Right renal pelvis (tissue), 4 donors: ENCODE results near the gene STOML1. TPM values are rescaled to one million over a fixed set of nuclear protein-coding genes. Genes with fewer than 3 reads are reported as not detected.
"Not testable (repeated sequence)": the region's sequence is repeated elsewhere in the genome, so short reads cannot be mapped to it uniquely, and the experiment has no call there.

Experiments used
- DNase-seq, 4 donors: peaks; one replicate each; pipeline ENCODE4 v3.0.0-alpha.2; 2013; ENCODE audit warnings: low read depth in 4 of 4, low spot score in 3 of 4, missing footprints in 1 of 4
- polyA plus RNA-seq, 4 donors: library from polyadenylated mRNA; unstranded; fragments of 120-200 nt; gene quantifications; one replicate each; pipeline ENCODE4 v1.2.1, GENCODE V29; 2013; ENCODE audit not compliant: insufficient read length in 4 of 4

STOML1 gene
- polyA plus RNA-seq, 4 donors = 8.9 to 16.8 (median 11.5) TPM

GRCh38 chr15:73949496-73949895, 42.6 kb downstream of the STOML1 start:
- no peak for DNase-seq

GRCh38 chr15:73948982-73949381, 43.1 kb downstream of the STOML1 start:
- DNase-seq = no peak

GRCh38 chr15:73948396-73948795, 43.7 kb downstream of the STOML1 start:
- DNase-seq = no peak

DNA sequence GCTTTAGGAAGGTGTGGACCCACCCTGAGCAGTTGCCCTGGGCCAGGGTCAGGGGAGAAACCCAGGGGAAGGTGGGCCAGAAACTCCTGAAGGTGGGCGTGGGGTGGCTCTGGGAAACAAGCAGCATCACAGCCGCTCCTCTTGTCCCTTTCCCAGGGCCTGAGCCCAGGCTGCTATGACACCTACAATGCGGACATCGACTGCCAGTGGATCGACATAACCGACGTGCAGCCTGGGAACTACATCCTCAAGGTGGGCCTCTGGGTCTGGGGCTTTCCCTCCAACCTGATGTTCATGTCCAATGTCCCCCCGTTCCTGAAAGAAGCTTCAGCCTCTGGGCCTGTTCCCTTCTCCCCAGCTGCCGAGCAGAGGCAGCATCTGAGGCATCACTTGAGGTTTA, 44.4 kb downstream of the STOML1 start:
- no peak for DNase-seq

DNA sequence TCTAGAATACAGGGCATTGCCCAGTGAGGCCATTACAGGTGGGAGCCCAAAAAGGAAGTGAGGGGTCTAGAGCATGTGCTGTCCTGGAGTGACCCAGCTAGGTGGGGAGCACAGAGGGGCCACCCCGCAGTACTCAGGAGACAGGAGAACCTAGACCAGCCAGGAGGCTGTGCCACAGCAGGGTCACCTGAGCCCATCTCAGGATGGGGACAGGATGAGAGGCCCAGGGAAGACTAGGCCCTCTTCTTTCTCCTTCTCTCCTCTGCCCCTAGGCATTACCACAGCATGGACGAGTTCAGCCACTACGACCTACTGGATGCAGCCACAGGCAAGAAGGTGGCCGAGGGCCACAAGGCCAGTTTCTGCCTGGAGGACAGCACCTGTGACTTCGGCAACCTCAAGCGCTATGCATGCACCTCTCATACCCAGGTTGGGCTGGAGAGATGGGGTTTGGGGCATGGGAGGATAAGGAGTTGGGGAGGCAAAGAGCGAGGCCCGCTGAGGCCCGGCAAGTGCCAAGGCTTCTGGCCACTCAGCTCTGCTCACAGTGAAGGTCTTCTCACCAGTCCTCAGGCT, 45.2 kb downstream of the STOML1 start:
- no peak for DNase-seq

GRCh38 chr15:73946046-73946721, 45.9 kb downstream of the STOML1 start:
- DNase-seq = no peak

GRCh38 chr15:73945130-73945508, 47.0 kb downstream of the STOML1 start:
- DNase-seq = no peak

GRCh38 chr15:73944161-73945129, 47.6 kb downstream of the STOML1 start:
- no peak for DNase-seq

DNA sequence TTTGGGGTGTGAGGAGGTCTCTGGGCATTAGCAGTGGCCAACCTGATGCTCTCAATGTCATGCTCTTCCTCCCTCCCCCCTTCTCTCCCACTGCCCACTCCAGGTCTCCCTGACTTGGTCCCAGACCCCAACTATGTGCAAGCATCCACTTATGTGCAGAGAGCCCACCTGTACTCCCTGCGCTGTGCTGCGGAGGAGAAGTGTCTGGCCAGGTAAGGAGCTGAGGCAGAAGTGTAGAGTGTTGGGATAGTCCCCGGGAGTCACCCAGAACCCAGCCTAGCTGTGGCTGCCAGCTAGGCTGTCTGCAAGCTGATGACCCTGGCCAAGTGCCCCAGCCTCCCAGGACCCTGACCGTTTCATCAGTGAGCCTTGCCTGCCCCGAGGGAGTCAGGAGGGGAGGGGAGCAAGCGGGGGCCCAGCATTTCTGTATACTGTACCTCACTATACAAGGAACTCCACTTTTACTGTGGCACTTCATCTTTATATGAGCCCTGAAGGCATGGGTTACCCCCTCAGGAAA, 49.3 kb downstream of the STOML1 start:
- no peak for DNase-seq

DNA sequence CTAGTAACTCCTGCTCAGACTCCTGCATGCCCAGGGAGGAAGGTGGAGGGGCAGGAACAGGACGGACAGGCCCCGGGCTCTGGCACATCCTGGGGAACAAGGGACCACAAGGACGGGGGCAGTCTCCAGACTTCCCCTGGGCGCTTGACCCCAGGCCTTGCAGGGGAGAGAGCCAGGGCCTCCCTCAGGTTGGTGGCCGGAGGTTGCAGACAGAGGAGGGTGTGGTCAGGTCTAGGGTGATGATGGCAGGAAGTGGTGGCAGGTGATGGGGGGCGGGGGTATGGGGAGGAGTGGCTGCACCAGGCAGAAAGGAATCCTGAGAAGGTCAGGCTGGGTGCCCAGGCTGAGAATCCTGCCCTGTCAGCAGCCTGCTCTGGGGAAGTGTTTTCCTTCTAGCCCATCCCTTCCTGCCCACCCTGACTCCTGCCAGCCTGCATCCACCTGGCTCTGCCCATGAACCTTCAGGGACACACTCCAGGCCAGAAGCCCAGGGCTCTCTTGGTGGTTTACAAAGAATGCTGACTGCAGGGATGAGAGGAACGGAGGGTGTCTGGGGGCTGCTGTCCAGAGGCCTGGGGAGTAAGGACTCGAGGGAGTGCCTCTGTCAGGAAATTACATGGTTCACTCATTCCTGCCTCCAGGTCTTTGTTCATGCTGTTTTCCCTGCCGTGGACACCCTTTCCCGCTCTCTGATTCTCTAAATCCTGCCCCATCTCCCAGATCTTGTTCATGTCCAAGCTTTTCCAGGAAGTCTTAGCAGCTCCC, 50.0 kb downstream of the STOML1 start:
- no peak for DNase-seq

GRCh38 chr15:73941449-73941848, 50.6 kb downstream of the STOML1 start:
- no peak for DNase-seq

- DNase-seq = no peak
Observed at GRCh38 chr15:73941044-73941443, 51.1 kb downstream of the STOML1 start.

- no peak for DNase-seq
Observed at GRCh38 chr15:73940061-73940981, 51.8 kb downstream of the STOML1 start.

GRCh38 chr15:73939138-73939537, 53.0 kb downstream of the STOML1 start:
- no peak for DNase-seq

DNA sequence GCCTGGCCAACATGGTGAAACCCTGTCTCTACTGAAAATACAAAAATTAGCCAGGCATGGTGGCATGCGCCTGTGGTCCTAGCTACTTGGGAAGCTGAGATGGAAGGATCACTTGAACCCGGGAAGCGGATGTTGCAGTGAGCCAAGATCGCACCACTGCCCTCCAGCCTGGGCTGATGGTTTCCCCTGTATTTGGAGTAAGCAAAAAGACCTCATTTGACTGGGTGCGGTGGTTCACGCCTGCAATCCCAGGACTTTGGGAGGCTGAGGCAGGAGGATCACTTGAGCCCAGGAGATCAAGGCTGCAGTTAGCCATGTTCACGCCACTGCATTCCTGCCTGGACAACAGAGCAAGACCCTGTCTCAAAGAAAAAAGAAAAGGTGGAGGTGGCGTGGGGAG, 53.6 kb downstream of the STOML1 start:
- not testable (repeated sequence) for DNase-seq

DNA sequence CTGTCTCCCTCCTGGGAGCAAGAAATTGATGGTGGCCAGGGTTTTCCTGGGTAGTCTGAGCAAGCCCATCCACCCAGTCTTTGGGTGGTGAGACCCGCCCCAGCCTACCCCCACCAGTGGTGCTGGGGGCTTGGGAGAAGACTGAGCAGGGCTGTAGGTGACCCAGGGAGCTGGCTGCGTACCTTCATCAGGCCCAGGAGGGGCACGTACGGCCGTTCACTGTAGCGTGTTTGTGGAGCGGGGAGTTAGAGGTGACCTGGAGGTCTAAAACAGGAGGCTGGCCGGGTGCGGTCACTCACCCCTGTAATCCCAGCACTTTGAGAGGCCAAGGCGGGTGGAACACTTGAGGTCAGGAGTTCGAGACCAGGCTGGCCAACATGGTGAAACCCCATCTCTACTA, 54.4 kb downstream of the STOML1 start:
- DNase-seq = no peak

DNA sequence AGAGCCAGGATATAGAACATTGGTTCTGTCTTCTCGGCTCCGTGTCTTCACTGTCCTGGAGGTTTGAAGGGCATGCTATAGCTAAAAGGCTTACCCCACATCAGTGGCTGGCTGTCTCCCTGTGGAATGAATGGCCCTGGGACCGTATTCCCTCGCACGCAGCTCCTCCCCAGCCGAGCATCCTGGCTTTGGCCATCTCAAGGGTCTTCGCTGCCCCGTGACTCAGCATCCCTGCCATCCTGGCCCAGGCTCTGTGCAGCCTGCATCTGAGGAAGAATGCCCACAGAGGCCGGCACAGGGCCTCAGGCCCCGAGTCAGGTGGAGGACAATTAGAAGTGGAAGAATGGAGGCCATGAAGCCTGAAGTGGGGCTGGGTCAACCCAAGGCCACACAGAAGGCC, 54.8 kb downstream of the STOML1 start:
- DNase-seq = no peak

- DNase-seq = no peak
Observed at GRCh38 chr15:73936588-73937290, 55.4 kb downstream of the STOML1 start.

DNA sequence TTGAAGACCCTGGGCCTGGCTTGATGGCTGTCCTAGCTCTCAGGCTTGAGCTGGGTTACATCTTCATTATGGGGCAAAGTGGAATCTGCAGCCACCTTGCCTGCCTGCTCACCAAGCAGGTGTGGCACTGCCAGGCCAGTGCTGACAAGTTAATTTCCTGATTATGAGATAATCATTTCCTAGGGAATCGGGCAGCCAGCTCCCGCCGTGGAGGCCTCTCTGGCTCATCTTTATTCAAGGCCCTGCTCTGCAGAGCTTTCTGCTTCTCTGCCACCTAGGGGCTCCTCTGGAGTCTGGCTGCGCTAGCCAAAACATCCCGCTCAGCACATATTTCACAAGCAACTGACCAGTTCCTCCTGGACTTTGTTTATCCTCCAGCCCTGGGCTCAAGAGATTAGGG, 55.9 kb downstream of the STOML1 start:
- DNase-seq = no peak
